Measurements from ENCODE around the gene C11orf68.
A peak's percentile ranks its signal among the peaks of the same experiment; 100 is the strongest.
"Not testable (repeated sequence)": the region's sequence is repeated elsewhere in the genome, so short reads cannot be mapped to it uniquely, and the experiment has no call there.

The C11orf68 gene

DNA sequence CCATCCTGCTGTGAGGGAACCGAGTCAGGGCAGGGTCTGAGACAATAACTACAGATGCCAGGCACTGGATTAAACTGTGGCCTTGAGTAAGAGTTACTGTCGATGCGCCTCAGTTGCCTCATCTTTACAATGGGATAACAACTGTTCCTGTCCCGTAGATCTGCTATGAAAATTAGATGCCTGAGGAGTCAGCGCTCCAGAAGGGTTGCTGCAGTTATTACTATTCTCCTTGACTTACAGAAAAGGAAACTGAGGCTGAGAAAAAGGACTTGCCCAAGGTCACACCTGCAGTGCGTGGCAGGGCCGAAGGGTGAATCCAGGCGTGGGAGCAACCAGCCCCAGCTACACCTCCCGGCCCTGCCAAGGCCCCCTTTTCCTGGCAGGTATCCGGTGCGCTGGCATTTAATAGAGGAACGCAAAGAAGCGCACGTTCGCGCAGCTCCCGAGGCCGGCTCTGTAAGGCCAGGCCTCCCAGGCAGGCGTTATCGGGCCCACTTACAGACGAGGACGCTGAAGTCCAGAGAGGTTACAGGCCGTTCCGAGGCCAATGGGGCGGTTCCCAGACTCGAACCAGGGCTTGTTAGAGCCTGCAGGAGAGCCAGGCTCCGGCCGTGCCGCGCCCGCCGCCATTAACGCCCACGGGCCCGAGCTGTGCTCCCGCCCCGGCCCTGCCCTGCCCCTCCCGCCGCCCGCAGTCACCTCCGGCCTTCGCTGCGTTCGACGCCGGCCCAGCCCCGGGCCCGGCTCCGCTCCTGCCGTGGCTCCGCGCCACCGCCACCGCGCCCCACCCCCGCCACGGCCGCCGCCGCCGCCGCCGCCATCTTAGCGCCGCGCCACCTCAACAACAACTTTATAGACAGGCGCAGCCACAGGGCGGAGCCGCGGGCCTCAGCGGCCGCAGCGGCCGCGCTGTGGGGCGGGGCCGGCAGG, at the start of gene C11orf68:
Gene C11orf68, minus strand, starts transcription at position 852 of the 930 bp plus-strand sequence. Its CDS starts 31 bp downstream, at position 821.
- no peak for DNase-seq (ENCODE audit: low read depth)

GRCh38 chr11:65967329-65967934, 48.6 kb upstream of the C11orf68 start:
- no peak for DNase-seq (ENCODE audit: low read depth)

DNA sequence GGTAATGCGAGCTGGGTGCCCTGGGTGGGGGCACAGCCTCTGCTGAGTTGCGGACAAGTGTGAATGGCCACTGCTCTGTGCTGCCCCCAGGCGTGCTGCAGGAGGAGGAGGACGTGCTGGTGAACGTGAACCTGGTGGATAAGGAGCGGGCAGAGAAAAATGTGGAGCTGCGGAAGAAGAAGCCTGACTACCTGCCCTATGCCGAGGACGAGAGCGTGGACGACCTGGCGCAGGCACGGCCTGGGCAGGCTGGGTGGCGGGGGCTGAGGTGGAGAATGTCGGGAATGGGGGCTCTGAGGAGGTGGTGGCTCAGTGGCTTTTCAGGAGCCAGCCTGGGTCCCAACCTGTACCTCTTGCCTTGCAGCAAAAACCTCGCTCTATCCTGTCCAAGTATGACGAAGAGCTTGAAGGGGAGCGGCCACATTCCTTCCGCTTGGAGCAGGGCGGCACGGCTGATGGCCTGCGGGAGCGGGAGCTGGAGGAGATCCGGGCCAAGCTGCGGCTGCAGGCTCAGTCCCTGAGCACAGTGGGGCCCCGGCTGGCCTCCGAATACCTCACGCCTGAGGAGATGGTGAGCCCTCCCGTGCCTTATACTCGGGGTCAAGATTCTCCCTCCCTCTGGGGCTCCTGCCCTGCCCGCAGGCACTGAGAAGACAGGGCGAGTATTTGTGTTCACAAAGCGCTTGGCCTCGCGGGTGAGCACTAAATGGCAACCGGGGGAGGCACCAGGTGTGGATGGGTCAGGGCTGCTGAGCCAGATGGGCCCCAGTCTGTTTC, 47.3 kb upstream of the C11orf68 start:
- no peak for DNase-seq (ENCODE audit: low read depth)

DNA sequence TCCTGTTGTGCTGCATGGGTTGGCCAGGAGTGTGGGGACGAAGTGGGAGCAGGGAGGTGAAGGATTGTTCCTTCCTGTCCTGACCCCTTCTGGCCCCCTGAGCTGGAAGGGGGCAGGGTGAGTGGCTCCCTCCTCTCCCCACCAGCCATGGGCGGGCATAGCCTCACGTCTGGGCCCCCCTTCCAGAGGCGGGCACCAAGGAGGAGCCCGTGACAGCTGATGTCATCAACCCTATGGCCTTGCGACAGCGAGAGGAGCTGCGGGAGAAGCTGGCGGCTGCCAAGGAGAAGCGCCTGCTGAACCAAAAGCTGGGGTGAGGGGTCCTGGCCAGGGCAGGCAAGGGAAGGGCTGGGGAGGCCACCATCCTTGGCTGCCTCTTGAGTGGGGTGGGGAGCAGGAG, 46.0 kb upstream of the C11orf68 start:
- DNase-seq (ENCODE audit: low read depth), result no peak

- DNase-seq (ENCODE audit: low read depth), result no peak
Observed at GRCh38 chr11:65962141-65962564, 43.3 kb upstream of the C11orf68 start.

- peak; percentile 96 for DNase-seq (ENCODE audit: low read depth)
Observed at GRCh38 chr11:65961267-65962140, 42.6 kb upstream of the C11orf68 start, which contains the start of gene SART1. Gene SART1, plus strand, starts transcription at chr11:65961734. Its CDS starts 47 bp downstream, at chr11:65961781.

- DNase-seq (ENCODE audit: low read depth), result no peak
Observed at GRCh38 chr11:65960824-65961266, 42.0 kb upstream of the C11orf68 start.

DNA sequence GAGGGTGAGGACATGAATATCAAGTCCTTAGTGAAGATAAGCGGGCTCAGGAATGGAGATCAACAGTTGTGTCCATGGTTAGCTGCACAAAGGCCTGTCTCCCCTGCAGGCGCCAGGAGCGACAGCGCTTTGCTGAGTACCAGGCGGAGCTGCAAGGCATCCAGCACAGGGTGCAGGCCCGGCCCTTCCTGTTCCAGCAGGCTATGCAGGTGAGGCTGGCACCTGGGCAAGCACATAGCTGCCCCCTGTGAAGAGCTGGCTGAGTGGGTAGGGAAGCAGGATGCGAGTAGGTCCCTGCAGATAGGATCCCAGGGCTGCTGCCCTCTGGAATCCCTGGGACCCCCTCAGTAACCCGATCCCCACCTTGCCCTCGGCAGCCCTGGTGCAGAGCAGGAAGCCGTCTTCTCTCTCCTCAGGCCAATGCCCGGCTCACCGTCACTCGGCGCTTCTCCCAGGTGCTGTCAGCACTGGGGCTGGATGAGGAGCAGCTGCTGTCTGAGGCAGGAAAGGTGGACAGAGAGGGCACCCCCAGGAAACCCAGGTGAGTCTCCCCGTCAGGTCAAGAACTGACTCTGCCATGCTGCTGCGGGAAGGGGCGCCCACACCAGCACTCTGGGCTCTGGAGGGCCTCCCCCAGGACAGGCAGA, 40.0 kb upstream of the C11orf68 start:
- DNase-seq (ENCODE audit: low read depth), result no peak

DNA sequence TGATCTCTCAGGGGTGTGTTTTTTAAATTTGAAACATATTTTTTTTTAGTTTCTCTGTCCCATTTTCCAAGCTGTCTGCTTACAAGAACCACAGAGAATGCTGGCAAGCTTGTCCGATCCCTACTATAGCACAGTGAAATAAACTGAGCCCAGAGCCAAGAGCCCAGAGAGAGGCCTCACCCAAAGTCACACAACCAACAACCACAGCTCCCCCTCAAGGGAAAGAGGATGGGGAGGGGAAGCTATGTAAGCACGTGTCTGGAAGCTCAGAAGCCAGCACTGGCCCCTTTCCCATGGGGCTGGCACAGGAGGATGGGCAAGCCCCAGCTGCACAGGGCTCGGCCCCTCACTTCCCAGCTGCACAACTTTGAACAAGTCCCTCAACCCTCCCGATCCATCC, 39.4 kb upstream of the C11orf68 start:
- DNase-seq (ENCODE audit: low read depth), result no peak

- no peak for DNase-seq (ENCODE audit: low read depth)
Observed at GRCh38 chr11:65954771-65955170, 35.9 kb upstream of the C11orf68 start.

DNA sequence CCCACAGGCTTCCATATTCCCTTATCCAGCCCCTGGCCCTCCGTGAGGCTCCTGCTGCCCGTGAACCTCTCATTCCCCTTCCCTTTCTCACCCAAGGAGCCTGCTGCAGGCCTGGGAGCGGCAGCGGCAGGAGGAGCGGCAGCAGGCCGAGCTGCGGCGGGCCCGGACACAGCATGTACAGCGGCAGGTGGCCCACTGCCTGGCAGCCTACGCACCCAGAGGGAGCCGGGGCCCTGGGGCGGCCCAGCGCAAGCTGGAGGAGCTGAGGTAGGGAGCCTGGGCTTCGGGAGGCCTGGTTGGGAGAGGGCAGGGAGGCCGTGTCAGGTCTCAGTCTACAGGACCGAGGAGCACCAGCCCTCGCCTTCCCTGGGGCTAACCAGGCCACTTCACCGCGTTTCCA, 34.6 kb upstream of the C11orf68 start:
- no peak for DNase-seq (ENCODE audit: low read depth)

DNA sequence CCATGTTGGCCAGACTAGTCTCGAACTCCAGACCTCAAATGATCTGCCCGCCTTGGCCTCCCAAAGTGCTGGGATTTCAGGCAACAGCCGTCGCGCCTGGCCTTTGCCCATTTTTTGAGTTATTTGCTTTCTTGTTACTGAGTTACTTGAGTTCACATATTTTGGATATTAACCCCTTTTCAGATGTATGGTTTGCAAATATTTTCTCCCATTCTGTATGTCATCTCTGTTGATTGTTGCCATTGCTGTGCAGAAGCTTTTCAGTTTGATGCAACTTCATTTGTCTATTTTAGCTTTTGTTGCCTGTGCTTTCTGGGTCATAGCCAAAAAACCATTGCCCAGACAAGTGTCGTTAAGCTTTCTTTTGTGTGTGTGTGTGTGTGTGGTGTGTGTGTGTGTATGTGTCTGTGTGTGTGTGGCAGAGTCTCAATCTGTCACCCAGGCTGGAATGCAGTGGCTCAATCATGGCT, 33.2 kb upstream of the C11orf68 start:
- no peak for DNase-seq (ENCODE audit: low read depth)

GRCh38 chr11:65951641-65952040, 32.8 kb upstream of the C11orf68 start:
- not testable (repeated sequence) for DNase-seq (ENCODE audit: low read depth)

GRCh38 chr11:65950711-65951110, 31.8 kb upstream of the C11orf68 start:
- not testable (repeated sequence) for DNase-seq (ENCODE audit: low read depth)

GRCh38 chr11:65947603-65948125, 28.8 kb upstream of the C11orf68 start:
- no peak for DNase-seq (ENCODE audit: low read depth)

- DNase-seq (ENCODE audit: low read depth), result no peak
Observed at GRCh38 chr11:65947133-65947532, 28.3 kb upstream of the C11orf68 start.

DNA sequence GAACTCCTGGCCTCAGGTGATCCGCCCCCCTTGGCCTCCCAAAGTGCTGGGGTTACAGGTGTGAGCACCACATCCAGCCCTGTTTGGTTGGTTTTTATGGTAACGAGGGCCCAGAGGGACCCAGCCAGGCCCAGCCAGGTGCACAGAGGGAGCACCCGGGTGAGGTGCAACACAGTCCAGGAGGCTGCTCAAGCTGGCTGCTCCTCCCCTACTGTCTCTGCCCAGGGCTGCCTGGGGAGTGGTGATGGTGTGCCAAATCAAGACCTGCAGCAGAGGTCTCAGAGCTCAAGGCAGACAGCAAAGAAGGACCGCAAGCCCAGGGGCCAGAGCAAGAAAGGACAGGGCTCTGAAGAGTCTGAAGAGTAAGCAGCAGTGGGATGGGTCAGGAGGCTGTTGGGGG, 27.8 kb upstream of the C11orf68 start:
- no peak for DNase-seq (ENCODE audit: low read depth)

- no peak for DNase-seq (ENCODE audit: low read depth)
Observed at GRCh38 chr11:65945941-65946558, 27.2 kb upstream of the C11orf68 start.

DNA sequence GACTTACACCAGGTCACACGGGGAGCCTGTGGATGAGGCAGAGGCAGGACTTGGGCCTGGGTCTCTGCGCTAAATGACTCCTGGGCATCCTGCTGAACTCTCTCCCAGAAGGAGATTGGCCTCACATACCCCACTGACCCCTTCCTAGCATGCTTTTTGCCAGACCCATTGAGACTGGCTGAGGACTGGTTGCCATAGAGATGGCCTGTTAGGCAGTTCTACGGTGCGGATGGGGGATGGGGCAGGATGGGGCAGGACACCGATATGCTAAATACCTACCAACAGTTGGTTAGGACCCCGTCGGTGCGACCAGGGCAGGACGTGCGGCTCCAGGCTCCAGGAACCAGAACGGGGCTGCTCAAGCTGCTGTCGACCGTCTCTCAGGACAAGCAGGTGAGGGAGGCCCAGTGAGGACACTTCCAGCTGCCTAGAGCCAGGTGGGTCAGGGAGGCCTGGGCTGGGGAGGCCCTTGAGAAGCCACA, 26.6 kb upstream of the C11orf68 start, which contains the start of gene TSGA10IP:
Gene TSGA10IP, plus strand, starts transcription at position 51 of the 482 bp plus-strand sequence. Its CDS starts 196 bp downstream, at position 247.
- DNase-seq (ENCODE audit: low read depth), result no peak

- no peak for DNase-seq (ENCODE audit: low read depth)
Observed at GRCh38 chr11:65944767-65945166, 25.9 kb upstream of the C11orf68 start.
